GM21360 (cell line): ENCODE data around the gene ZBTB16.

Experiments
- ATAC-seq: cut with Tn5 transposase; IDR thresholded peaks from one replicate; pipeline ENCODE4 v1.9.1; 2021; ENCODE audit warnings: mild to moderate bottlenecking, moderate library complexity; ENCODE audit not compliant: unreplicated experiment

ZBTB16 gene, protein sequence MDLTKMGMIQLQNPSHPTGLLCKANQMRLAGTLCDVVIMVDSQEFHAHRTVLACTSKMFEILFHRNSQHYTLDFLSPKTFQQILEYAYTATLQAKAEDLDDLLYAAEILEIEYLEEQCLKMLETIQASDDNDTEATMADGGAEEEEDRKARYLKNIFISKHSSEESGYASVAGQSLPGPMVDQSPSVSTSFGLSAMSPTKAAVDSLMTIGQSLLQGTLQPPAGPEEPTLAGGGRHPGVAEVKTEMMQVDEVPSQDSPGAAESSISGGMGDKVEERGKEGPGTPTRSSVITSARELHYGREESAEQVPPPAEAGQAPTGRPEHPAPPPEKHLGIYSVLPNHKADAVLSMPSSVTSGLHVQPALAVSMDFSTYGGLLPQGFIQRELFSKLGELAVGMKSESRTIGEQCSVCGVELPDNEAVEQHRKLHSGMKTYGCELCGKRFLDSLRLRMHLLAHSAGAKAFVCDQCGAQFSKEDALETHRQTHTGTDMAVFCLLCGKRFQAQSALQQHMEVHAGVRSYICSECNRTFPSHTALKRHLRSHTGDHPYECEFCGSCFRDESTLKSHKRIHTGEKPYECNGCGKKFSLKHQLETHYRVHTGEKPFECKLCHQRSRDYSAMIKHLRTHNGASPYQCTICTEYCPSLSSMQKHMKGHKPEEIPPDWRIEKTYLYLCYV

DNA sequence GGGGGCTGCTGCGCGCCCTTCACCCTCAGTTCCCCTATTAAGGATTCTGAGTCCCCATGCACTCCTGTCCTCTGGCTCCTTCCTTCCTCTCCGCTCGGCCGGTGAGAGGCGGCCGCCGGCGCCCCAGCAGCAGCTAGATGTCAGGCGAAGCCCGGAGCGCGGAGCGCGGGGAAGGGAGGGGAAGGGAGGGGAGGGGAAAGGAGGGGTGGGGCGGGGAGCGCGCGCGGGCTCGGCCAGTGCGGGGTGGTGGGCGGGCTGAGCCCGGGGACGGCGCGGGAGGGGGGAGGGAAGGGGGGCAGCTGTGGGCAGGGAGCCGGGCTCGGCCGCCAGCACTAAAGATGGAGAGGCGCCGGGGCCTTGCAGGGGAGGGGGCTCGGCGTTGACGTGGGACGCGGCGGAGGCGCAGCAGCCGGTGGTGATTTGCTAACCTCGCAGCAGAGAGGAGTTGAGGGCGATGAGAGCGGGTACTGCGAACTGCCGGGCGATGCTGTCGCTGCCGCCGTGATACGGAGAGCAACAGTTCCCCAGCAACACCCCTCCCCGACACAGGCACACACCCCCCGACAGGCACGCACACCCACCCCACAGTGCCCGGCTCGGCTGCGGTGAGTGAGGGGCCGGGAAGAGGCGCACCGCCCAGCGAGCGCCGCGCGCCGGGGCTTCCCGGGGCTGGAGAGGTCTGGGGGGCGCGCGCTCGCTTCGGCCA lies at the start of gene ZBTB16:
ZBTB16 (plus strand) TSS at position 434 of the 706 bp plus-strand sequence. CDS start 3,590 bp downstream, outside the sequence.
- ATAC-seq: no peak

DNA sequence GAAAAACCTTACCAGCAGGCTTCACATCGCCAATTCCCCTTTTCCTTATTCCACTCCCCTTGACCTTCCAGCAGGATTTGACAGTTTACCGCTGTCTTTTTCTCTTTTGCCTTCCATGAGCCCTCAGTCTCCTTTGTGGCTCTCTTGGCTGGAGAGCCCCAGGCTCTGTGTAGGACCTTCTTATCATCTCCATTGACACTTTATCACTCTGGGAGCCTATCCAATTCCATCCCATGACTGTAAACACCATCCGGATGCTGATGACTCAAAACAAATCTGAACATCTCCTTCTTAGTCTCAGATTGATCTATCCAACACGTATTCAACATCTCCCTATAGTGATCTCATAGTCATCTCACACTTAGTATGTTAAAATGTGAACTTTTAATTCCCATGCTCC lies 48.6 kb upstream of the ZBTB16 start:
- ATAC-seq: no peak

DNA sequence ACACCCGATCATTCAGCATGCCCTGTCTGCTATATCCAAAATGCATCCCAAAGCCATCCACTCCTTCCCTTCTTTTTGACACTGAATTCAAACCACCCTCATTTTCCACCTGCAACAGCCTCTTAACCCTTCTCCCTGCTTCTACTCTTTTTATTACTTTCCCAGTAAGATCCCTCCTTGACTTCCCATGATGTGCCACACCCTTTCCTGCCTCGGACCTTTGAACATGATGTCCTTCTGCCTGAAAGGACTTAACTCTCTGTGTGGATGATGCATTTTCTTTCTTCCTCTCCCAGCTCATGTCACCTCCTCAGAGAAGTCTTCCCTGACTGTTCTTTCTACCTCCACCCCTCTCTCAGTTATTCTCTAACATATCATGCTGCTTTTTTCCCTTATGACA lies 48.1 kb upstream of the ZBTB16 start:
- no peak for ATAC-seq

DNA sequence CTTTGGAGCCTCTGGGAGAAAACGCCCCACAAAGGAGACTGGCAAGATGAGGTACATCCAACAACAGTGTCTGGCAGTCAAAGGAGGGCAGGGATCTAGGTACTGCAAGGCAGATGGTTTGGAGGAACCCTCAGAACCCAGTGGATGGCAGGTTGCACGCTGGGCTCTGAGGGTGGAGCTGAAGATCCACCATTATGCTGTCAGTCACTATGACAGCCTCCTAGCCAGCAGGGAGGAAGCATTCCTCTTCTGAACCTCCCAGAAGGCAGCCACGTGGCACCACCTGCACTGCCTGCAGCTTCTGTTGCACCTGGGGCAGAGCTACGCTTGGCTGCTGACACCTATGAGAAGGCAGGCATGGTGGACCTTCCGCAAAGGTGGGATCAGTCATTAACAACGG lies 44.4 kb upstream of the ZBTB16 start:
- no peak for ATAC-seq

DNA sequence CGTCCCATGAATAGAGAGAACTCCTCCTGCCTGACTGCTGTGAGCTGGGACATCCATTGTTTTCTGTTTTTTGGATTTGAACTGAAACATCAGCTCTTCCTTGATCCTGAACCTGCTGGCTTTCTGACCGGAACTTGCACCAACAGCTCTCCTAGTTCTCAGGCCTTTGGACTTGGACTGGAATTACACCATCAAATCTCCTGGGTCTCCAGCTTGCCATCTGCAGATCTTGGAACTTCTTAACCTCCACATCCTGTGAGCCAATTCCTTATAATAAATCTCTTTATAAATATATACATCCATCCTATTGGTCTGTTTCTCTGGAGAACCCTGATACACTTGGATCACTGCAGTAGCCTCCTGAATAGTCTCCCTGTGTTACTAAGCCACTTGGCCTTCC lies 42.5 kb upstream of the ZBTB16 start:
- no peak for ATAC-seq

DNA sequence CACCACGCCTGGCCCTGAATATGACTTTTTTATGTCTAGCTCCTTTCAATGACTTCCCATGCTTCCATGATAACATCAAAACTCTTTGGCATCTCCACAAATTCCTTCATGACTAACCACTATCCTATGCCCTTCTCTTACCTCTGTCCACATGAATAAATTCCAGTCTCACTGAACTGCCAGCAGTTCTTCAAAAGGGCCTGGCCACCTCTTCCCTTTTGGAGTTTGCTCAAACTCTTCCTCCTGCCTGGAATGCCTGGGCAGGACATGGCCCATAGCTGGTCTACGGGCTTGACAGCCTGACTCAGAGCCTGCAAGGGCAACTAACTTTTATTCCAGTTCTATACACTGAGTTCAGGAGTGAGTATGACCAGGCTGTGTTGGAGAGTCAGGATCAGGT lies 41.8 kb upstream of the ZBTB16 start:
- ATAC-seq: no peak

DNA sequence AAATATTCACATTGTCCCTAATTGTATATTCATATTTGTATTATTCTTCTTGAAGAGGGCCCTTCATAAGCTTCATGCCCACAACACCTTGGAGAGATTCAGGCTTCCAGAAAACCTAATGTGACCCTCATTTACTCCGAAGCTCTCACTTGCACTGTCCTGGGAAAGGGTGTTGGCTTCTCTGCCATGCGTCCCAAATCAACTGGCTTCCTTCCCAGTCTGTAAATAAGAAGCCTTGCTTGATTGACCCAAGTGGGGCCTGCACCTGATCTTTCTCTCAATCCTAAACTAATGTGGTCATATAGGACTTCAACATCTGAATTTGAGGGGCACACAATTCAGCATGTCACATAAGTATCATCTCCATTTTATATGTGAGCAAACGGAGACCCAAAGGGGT lies 40.5 kb upstream of the ZBTB16 start:
- ATAC-seq: no peak

DNA sequence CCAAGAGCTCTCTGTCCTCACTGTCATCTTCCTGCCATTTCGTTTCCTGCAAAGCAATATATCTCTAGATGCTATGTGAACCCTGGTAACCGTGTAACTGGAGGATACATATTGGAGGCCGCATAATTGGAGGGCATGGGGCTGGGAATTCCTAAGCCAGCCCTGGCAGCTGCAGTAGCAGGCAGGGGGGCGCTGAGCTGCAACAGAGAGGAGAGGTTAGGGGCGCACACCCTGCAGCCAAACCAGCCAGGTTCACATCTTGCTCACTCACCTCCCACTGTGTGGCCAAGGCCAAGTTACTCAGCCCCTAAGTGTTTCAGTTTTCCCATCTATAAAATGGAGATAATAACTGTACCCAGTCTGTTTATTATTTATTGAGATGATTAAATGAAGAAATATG lies 39.9 kb upstream of the ZBTB16 start:
- ATAC-seq: no peak

DNA sequence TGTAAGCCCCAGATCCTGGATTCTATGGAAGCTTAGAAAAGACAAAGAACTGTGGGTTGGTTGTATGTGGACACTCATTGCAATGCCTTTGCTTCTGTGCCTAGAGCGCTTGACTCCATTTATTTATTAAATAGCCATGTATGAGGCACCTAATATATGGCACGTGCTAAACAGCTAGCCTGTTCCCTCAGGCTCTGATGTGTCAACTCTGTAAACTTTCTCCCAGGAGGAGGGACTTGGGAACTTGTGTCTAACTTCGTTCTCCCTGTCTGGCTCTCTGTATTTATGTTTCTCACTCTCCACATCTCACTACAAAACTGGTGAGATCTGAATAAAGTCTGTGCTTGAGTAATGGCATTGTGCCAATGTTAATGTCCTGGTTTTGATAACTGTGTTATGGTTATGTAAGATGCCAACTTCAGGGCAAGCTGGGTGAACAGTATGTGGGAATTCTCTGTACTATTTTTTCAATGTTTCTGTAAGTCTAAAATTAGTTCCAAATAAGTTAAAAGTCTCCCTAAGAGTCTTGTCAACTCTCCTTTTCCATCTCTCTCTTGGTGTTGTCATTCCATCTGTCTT lies 34.1 kb upstream of the ZBTB16 start:
- ATAC-seq: no peak

DNA sequence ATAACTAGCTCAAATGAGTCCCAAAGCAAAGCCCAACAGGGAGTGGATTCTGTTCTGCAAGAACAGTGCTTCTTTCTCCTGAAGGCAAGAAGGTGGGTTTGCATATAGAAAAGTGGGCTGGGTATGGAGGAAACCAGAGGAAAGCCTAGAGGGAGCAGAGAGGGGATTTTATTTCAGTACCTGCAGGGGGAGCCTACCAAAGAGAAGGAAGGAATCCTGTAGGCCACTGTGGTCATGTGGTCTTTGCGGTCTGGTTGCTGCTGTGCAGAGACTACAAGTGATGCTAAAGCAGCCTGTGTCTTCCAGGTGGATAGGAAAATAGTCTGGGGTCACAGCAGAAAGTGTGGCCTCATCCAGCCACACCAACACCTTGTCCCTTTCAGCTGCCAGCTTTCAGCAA lies 33.2 kb upstream of the ZBTB16 start:
- no peak for ATAC-seq

DNA sequence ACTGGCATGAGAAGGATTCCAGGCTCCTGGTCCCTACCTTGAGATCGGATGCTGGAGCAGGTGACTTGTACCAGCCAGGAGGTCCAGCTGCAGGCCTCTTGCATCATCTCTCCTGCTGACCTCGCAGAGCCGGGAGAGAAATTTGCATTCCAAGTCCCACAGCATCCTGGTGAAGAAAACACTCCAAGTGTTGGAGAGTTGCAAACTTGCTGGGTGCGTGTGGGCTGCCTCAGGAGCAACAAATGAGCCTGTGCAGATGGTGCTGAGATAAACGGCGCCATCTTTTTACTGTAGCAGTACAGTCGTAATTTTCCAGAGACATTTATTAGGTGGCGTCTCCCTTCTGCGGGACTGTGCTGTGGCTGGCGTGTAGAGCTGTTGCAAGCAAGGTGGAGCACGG lies 32.1 kb upstream of the ZBTB16 start:
- no peak for ATAC-seq

DNA sequence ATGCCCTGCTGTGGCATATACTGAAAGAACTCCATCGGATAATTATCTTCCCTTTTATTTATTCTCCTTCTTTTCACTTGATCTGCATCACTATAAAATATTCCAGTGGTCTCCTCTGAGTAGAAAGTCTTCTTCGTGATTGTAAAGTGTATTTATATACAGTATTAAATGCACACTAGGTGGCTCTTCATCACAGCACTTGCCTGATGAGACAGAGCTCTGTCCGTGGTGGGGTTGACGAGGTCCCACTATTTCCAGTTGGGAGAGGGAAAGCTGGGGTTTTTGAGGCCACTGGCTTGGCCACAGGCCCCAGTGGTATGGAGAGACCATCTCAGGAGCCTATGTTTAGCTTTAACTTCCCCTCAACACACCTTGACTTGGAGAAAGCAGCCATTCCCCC lies 31.6 kb upstream of the ZBTB16 start:
- no peak for ATAC-seq

DNA sequence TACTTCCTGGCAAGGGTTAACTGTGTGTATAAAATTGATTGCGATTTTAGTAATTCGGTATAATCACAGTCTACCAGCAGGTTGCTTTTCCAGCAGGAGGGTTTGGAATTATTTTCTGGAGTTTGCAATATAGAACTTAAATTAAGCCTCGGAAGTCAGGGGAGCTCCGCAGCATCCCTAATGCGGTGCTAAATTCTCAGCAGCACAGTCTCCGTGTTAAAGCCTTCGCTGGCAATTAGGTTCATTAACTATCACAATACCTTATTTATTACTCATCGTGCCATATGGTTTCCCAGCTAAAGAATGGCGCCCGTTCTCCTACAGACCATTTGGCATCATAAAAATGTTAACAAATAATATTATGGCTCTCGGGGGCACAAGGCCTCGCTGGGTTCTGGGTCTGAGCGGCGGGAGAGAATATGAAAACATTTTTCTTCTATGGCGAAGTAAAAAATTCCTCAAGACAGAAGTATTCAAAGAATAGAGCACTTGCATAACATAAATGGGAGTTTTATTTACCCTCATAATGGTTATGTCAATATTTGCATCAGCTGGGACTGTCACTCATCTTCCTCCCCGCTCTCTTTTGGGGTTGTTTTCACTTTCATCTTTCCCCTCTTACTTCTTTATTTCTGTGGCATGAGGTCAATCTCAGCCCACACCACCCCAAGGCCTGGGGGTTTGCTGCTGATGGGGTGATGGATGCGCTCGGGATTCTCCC lies 28.1 kb upstream of the ZBTB16 start:
- no peak for ATAC-seq

DNA sequence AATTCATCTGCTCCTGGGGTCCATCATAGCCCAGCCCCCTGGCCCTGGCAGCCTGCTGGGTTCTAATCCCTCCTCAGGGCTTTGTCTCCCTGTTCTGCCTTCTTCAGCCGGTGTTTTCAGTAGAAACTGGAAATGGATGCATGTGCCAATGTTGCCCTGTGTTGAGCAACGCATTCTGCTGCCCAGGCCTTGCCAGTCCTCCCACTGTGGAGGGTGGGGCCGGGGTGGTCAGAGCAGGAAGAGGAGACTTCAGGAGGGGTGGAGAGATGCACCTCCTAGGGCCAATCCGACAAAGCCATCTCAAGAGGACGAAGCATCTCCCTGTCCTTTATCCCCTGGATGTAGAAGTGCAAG lies 27.6 kb upstream of the ZBTB16 start:
- no peak for ATAC-seq

DNA sequence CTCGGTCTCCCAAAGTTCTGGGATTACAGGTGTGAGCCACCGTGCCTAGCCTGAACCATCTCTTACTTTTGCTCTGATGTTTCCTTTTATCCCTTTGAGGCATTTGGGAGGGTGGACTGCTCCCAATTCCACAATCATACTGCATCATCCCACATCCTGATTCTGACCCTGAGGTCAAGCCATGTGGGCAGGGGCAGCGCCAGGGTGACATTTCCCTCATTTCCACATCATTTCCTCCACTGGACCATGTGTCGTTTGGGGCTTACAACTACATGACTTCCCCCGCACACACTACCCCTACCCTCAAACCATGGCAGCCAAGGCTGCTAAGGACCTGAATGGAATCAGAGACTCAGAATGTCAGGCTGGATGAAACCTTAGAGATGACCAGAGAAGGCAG lies 26.4 kb upstream of the ZBTB16 start:
- ATAC-seq: no peak

DNA sequence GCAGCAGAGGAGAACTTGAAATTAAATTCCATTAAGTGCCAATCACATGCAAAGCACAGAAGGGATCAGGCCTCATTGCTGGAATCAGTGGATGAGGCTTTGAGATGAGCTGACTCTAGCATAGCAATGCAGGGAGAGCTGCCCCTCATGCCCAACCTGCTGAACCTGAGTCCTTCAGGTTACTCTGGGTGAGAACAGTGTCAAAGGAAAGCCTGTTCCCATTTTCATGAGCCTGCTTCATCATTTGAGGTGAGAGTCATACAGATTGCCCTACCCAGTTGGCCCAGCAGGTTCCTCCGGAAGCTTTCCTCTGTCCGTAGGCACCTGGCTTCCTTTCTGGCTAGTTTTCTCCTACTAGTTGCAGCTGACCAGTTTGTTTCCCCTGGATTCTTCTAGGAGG lies 25.9 kb upstream of the ZBTB16 start:
- ATAC-seq: no peak

DNA sequence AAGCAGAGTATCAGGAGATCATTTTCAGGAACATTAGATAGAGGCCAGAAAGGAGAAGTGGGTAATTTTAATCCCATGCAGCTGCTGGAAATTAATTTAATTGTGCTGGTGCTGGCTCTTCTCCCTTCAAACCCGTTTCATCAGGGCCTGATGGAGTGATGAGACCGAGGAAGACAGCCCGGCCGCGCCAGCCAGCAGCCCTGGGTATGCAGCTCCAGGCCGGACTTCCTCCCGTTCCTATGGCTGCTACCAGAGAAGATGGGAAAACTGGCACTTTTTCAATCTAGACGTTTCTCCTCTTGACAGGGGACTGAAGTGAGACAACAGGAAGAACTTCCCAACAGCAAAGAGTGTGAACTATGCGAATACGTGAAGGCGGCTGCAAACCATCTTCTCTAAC lies 24.6 kb upstream of the ZBTB16 start:
- no peak for ATAC-seq

DNA sequence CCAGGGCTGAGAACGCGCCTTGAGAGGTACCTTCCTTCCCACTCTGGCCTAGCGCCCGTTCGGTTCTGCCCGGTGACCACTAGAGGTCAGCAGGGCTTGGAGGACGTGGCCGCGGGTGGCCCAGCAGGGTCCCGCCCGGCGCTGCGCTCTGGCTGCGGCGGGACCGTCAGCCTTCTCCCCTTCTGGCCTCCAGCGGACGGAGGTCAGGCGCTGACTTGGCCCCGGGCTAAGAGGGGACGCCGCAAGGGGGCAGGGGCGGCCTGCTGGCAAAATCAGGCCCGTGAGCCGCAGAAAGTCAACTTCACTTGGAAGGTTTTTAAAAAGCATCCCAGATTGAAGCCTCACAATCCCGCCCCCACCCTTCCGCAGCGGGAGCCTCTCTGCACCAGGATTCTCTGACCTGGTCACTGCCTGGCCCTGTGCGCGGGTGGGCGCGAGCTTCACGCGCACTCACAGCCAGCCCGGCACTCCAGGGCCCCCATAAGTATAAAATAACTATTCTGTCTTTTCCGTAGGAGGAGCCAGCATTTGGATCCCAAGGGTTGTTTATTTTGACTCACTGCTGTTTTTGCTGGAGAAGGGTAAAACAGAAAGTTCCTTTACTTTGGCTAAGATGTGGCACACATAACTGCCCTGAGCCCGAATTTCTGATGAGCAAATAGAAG lies 23.2 kb upstream of the ZBTB16 start:
- ATAC-seq: no peak

DNA sequence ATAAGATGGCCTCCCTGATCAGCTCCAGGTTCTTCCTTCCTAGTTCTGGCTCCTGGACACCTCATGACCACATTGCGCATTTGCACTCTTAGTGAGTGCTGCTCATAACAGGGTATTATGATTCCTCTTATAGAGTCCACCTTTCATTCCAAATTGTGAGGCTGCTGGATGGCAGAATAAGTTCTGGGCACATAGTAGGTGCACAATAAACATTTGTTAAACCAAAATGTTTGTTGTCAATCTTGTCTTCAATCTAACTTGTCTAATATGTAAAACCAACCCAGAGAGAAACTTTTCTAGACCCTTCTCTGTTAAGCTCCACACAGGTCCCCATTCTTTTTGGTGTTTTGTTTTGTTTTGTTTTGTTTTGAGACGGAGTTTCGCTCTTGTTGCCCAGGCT lies 22.6 kb upstream of the ZBTB16 start:
- no peak for ATAC-seq

DNA sequence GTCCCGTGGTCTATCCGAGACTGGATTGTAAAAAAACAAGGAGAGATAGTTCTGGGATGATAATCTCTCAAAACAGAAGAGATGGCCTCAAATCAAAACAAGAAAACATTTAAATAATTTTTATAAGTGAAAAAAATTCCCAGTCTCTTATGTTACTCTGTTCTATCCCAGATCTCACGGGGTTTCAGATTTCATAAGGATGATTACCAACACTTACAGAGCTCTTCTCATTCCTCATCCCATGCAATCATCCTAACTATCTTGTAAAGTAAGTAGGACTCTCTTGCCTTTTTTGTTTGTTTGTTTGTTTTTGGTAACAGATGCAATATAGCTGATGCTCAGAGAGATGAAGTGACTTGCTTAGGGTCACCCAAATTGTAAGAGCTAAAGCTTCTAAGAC lies 20.0 kb upstream of the ZBTB16 start:
- no peak for ATAC-seq
